Activated CD4-positive, alpha-beta T cell treated with anti-CD3 and anti-CD28 coated beads for 1 hour (primary cell): ENCODE data around the gene ACOX2.

ENCODE experiments used
- DNase-seq: peaks from one replicate; pipeline ENCODE4 v3.0.0-alpha.2; 2020

The ACOX2 gene

GRCh38 chr3:58471025-58471887 lies 65.7 kb downstream of the ACOX2 start:
- no peak for DNase-seq

- DNase-seq, result no peak
These were observed 66.5 kb downstream of the ACOX2 start for GRCh38 chr3:58470363-58471024.

GRCh38 chr3:58469096-58469495 lies 67.9 kb downstream of the ACOX2 start:
- DNase-seq, result no peak

GRCh38 chr3:58466899-58467563 lies 70.0 kb downstream of the ACOX2 start:
- DNase-seq, result no peak

- DNase-seq, result no peak
These were observed 72.1 kb downstream of the ACOX2 start for GRCh38 chr3:58464866-58465265.

- no peak for DNase-seq
These were observed 73.1 kb downstream of the ACOX2 start for GRCh38 chr3:58463942-58464271.

GRCh38 chr3:58463181-58463941 lies 73.6 kb downstream of the ACOX2 start:
- DNase-seq, result peak; percentile 50

GRCh38 chr3:58462829-58463180 lies 74.2 kb downstream of the ACOX2 start:
- DNase-seq, result no peak

GRCh38 chr3:58459160-58459559 lies 77.8 kb downstream of the ACOX2 start:
- no peak for DNase-seq
